ENCODE results near the gene DZIP1.

DNA sequence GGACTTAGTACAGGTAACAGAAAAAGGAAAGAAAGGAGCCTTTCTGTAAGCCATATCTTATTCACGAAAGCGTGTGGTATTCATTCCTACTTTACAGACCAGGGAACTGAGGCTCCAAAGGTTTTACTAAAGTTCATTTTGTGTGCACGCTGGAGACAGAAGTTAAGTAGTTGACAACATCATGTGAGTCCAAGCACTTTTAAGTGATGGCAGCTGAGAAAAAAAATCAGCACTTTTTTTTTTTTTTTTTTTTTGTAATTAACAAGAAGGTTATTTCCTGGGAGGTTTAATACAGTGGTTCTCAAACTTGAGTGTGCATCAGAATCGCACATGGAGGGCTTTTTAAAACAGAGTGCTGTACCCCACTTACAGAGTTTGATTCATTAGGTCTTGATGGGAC, 34.5 kb upstream of the DZIP1 start:
- TF ChIP-seq, protein P1, sequence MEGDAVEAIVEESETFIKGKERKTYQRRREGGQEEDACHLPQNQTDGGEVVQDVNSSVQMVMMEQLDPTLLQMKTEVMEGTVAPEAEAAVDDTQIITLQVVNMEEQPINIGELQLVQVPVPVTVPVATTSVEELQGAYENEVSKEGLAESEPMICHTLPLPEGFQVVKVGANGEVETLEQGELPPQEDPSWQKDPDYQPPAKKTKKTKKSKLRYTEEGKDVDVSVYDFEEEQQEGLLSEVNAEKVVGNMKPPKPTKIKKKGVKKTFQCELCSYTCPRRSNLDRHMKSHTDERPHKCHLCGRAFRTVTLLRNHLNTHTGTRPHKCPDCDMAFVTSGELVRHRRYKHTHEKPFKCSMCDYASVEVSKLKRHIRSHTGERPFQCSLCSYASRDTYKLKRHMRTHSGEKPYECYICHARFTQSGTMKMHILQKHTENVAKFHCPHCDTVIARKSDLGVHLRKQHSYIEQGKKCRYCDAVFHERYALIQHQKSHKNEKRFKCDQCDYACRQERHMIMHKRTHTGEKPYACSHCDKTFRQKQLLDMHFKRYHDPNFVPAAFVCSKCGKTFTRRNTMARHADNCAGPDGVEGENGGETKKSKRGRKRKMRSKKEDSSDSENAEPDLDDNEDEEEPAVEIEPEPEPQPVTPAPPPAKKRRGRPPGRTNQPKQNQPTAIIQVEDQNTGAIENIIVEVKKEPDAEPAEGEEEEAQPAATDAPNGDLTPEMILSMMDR (IDR thresholded peaks at IDR 0.05): no peak
- no peak for TF ChIP-seq POLR2A (IDR thresholded peaks at IDR 0.05)

All from adrenal gland (tissue), 5 donors.